Measurements from ENCODE around the gene PROC.

PROC gene

GRCh38 chr2:127418300-127419111 lies at the start of gene PROC:
TSS of gene PROC (plus strand) at chr2:127418427. CDS start at chr2:127419943, 1,516 bp downstream.
- DNase-seq: no peak

- no peak for DNase-seq
Measured at GRCh38 chr2:127370010-127370409, 48.2 kb upstream of the PROC start.

GRCh38 chr2:127371037-127371436 lies 47.2 kb upstream of the PROC start:
- no peak for DNase-seq

GRCh38 chr2:127373362-127374083 lies 44.7 kb upstream of the PROC start:
- no peak for DNase-seq

- DNase-seq: no peak
Measured at GRCh38 chr2:127376257-127376656, 42.0 kb upstream of the PROC start.

- DNase-seq: no peak
Measured at GRCh38 chr2:127377262-127377661, 41.0 kb upstream of the PROC start.

- no peak for DNase-seq
Measured at GRCh38 chr2:127378720-127379119, 39.5 kb upstream of the PROC start.

GRCh38 chr2:127379712-127380355 lies 38.4 kb upstream of the PROC start:
- DNase-seq: no peak

- DNase-seq: no peak
Measured at GRCh38 chr2:127381762-127382161, 36.5 kb upstream of the PROC start.

- DNase-seq: no peak
Measured at GRCh38 chr2:127382831-127383230, 35.4 kb upstream of the PROC start.

GRCh38 chr2:127384529-127384928 lies 33.7 kb upstream of the PROC start:
- no peak for DNase-seq

- DNase-seq: no peak
Measured at GRCh38 chr2:127386246-127386645, 32.0 kb upstream of the PROC start.

GRCh38 chr2:127386764-127387654 lies 31.2 kb upstream of the PROC start:
- peak; percentile 84 to 88 for DNase-seq

- DNase-seq: peak; percentile 96
Measured at GRCh38 chr2:127387655-127388422, 30.4 kb upstream of the PROC start, which contains the start of gene MAP3K2. TSS of gene MAP3K2 (minus strand) at chr2:127387975. CDS start at chr2:127343129, 44,846 bp downstream.

- DNase-seq: peak in 1 of 2 donors; percentile 23
Measured at GRCh38 chr2:127388423-127389164, 29.6 kb upstream of the PROC start.

- peak; percentile 46 to 67 for DNase-seq
Measured at GRCh38 chr2:127389778-127390435, 28.3 kb upstream of the PROC start.

GRCh38 chr2:127392133-127392827 lies 25.9 kb upstream of the PROC start:
- DNase-seq: no peak

- DNase-seq: no peak
Measured at GRCh38 chr2:127392828-127393578, 25.2 kb upstream of the PROC start.

GRCh38 chr2:127394492-127394891 lies 23.7 kb upstream of the PROC start:
- DNase-seq: no peak
